HG03378 (cell line): ENCODE results near the gene PPM1E.
"Not testable (repeated sequence)": the region's sequence is repeated elsewhere in the genome, so short reads cannot be mapped to it uniquely, and the experiment has no call there.

Experiments used
- ATAC-seq: cut with Tn5 transposase; IDR thresholded peaks from one replicate; pipeline ENCODE4 v1.9.1; 2021; ENCODE audit warnings: mild to moderate bottlenecking, moderate library complexity; ENCODE audit not compliant: unreplicated experiment

PPM1E gene

DNA sequence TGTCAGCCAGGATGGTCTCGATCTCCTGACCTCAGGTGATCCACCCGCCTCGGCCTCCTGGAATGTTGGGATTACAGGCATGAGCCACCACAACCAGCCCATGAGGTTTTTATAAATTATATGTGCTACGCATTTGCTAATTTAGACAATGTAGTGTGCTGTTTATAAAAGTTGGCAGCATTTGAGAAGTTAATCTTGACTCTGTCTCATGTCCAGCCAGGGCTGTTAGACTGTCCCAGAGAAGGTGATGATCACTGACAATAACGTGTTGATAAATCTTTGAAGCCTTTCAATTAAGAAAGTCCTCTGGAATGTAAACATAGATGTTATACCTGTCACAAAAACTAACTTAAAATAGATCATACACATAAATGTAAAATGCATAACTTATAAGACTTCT, 82.0 kb downstream of the PPM1E start:
- ATAC-seq: no peak

- no peak for ATAC-seq
Observed at GRCh38 chr17:58840820-58841612, 85.4 kb downstream of the PPM1E start.

DNA sequence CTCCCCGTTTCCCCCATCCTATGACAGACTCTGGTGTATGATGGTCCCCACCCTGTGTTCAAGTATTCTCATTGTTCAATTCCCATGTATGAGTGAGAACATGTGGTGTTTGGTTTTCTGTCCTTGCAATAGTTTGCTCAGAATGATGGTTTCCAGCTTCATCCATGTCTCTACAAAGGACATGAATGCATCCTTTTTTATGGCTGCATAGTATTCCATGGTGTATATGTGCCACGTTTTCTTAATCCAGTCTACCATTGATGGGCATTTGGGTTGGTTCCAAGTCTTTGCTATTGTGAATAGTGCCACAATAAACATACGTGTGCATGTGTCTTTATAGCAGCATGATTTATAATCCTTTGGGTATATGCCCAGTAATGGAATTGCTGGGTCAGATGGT, 90.8 kb downstream of the PPM1E start:
- ATAC-seq: not testable (repeated sequence)

GRCh38 chr17:58850106-58850505, 94.5 kb downstream of the PPM1E start:
- ATAC-seq: not testable (repeated sequence)

DNA sequence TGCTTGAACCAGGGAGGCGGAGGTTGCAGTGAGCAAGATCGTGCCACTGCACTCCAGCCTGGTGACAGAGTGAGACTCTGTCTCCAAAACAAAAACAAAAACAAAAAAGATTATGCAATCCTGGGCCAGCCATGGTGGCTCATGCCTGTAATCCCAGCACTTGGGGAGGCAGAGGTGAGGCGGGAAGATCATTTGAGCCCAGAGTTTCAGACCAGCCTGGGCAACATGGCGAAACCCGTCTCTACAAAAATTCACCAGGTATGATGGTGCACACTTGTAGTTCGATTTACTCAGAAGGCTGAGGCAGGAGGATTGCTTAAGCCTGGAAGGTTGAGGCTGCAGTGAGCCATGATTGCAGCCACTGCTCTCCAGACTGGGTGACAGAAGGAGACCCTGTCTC, 109.6 kb downstream of the PPM1E start:
- no peak for ATAC-seq

DNA sequence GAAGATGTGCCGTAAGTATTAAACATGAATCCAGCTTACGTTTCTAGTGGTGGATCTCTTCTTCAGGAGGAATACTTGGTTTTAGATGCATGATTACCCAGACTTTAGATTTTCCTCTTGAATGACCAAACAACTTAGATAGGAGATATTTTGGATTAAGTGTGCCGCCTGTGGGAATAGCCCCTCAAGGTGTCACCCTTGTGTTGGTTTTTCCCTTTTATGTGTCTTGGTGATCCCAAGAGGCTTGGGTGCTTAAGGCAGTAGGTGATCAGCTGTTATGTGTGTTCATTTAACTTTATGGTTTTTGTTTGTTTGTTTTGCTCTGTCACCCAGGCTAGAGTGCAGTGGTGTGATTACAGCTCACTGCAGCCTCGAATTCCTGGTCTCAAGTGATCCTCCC, 115.1 kb downstream of the PPM1E start:
- ATAC-seq: no peak

GRCh38 chr17:58873926-58874325, 118.3 kb downstream of the PPM1E start:
- no peak for ATAC-seq

DNA sequence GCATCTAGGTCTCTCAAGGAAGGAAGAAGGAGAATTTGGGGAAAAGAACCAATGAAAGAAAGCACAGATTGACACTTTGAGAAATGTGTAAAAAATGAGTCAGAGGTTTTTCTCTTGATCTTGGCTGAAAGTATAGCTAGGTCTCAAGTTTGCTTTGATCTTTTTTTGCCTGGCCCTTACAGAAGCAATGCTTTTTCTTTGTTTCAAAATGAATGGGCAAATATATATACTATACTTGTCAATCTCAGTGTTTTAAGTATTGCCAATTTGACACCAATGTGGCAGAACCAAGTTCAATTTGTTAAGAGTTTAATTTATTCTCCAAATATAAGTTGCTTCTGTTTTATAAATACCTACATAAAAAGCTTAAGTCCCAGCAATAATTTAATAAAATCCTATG, 119.6 kb downstream of the PPM1E start:
- no peak for ATAC-seq

DNA sequence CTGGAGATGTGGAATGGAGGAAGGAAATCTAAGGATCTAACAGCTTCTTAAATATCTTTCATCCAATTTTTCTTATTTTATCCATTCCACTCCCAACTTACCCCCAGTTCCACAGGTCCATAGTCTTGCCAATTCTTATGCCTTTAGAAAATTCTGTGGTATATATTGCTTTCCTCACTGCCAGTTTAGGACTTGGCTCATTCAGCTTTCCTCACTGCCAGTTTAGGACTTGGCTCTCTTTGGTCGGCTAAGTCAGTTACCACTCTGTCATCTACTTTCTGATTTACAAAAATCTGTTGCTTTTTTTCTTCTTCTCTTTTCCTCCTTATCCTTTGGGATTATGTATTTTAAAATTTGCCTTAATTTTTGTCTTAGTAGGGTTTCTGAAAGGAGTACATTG, 128.5 kb downstream of the PPM1E start:
- ATAC-seq: no peak

- ATAC-seq: no peak
Observed at GRCh38 chr17:58886514-58886913, 130.9 kb downstream of the PPM1E start.

GRCh38 chr17:58889928-58890327, 134.3 kb downstream of the PPM1E start:
- ATAC-seq: no peak

- ATAC-seq: no peak
Observed at GRCh38 chr17:58899191-58899590, 143.5 kb downstream of the PPM1E start.

- ATAC-seq: no peak
Observed at GRCh38 chr17:58902322-58902721, 146.7 kb downstream of the PPM1E start.

GRCh38 chr17:58911741-58912343, 156.2 kb downstream of the PPM1E start:
- ATAC-seq: no peak

GRCh38 chr17:58913552-58913951, 157.9 kb downstream of the PPM1E start:
- no peak for ATAC-seq

- no peak for ATAC-seq
Observed at GRCh38 chr17:58913971-58914769, 158.5 kb downstream of the PPM1E start.

- ATAC-seq: no peak
Observed at GRCh38 chr17:58917228-58917627, 161.6 kb downstream of the PPM1E start.

DNA sequence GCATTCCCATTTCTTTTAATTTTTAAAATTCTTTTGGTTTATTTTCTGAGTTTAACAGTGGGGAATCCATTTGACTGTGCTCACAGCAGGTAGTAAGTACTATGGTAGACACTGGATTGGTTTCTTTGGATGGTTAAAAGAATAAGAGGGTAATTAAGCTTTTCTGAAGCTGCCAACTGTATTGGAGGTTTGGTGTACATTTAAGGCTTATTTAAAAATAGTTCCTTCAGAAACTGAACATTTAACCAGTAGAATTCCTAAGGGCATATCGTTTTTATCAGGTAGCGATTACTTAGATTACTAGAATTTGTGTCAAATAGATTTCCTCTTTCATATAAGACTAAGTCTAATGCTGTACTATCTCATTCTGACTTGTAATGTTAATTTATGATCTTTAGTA, 162.4 kb downstream of the PPM1E start:
- ATAC-seq: no peak

- no peak for ATAC-seq
Observed at GRCh38 chr17:58918884-58919283, 163.2 kb downstream of the PPM1E start.

- ATAC-seq: no peak
Observed at GRCh38 chr17:58920773-58921172, 165.1 kb downstream of the PPM1E start.

DNA sequence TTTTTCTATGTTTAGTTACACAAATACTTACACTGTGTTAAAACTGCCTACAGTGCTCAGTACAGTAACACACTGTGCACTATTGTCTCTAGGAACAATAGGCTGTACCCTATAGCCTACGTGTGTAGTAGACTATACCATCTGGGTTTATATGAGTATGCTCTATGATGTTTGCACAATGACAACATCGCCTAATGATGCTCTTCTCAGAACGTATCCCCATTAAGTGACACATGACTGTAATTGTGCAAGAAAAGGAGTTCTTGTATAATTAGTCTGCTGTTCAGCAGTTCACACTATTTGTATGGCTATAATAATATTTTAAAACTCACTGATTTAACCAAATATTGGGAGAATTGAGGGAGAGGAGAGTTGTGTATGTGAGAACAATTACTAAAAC, 177.3 kb downstream of the PPM1E start:
- ATAC-seq: no peak

GRCh38 chr17:58936295-58936694, 180.6 kb downstream of the PPM1E start:
- ATAC-seq: no peak
